ENCODE measurements around the gene ZNF331.

Gene ZNF331

GRCh38 chr19:53552001-53552721 is 14.2 kb downstream of the ZNF331 start:
- no peak overlapping the region for H3K9ac ChIP-seq (ENCODE audit: insufficient read length, low read depth)
- H3K9me3 ChIP-seq (ENCODE audit: insufficient read depth, low read length) = no peaks in the 10 kb centered on the region
- TF ChIP-seq YY1 (IDR thresholded peaks at IDR 0.05; ENCODE audit: insufficient read depth, insufficient read length) = no peak
- TF ChIP-seq SUZ12 (IDR thresholded peaks at IDR 0.05; ENCODE audit: extremely low read depth, insufficient read depth, insufficient read length) = no peak
- TF ChIP-seq ZNF274 (IDR thresholded peaks at IDR 0.05; ENCODE audit: low read depth, low read length) = no peak
- H3K4me3 ChIP-seq (ENCODE audit: insufficient read length, low read depth) = no peak overlapping the region
- peaks cover 5% of the 10 kb centered on the region for H3K36me3 ChIP-seq (ENCODE audit: insufficient read depth, insufficient read length, low read length)
- peaks cover 2% of the 10 kb centered on the region for H3K4me1 ChIP-seq (ENCODE audit: insufficient read depth, insufficient read length)
- no peak for DNase-seq (ENCODE audit: low read depth, low spot score)
- H3K27me3 ChIP-seq (ENCODE audit: insufficient read depth, insufficient read length) = no peaks in the 10 kb centered on the region

- TF ChIP-seq SUZ12 (IDR thresholded peaks at IDR 0.05; ENCODE audit: extremely low read depth, insufficient read depth, insufficient read length) (no peak), YY1 (IDR thresholded peaks at IDR 0.05; ENCODE audit: insufficient read depth, insufficient read length) (no peak), ZNF274 (IDR thresholded peaks at IDR 0.05; ENCODE audit: low read depth, low read length) (no peak)
- H3K36me3 ChIP-seq (ENCODE audit: insufficient read depth, insufficient read length, low read length) = peaks cover 5% of the 10 kb centered on the region
- H3K27me3 ChIP-seq (ENCODE audit: insufficient read depth, insufficient read length) = no peaks in the 10 kb centered on the region
- H3K4me3 ChIP-seq (ENCODE audit: insufficient read length, low read depth) = no peak overlapping the region
- H3K9ac ChIP-seq (ENCODE audit: insufficient read length, low read depth) = no peak overlapping the region
- DNase-seq (ENCODE audit: low read depth, low spot score) = no peak
- H3K4me1 ChIP-seq (ENCODE audit: insufficient read depth, insufficient read length) = peaks cover 2% of the 10 kb centered on the region
- no peaks in the 10 kb centered on the region for H3K9me3 ChIP-seq (ENCODE audit: insufficient read depth, low read length)
These were observed 15.2 kb downstream of the ZNF331 start for GRCh38 chr19:53553156-53553555.

GRCh38 chr19:53553865-53554791 is 16.2 kb downstream of the ZNF331 start:
- Histone ChIP-seq H3K9me3 (ENCODE audit: insufficient read depth, low read length) (peaks cover 3% of the 10 kb centered on the region), H3K4me1 (ENCODE audit: insufficient read depth, insufficient read length) (peaks cover 2% of the 10 kb centered on the region), H3K36me3 (ENCODE audit: insufficient read depth, insufficient read length, low read length) (peaks cover 10% of the 10 kb centered on the region), H3K4me3 (ENCODE audit: insufficient read length, low read depth) (no peak overlapping the region), H3K9ac (ENCODE audit: insufficient read length, low read depth) (no peak overlapping the region), H3K27me3 (ENCODE audit: insufficient read depth, insufficient read length) (no peaks in the 10 kb centered on the region)
- TF ChIP-seq ZNF274 (IDR thresholded peaks at IDR 0.05; ENCODE audit: low read depth, low read length) (no peak), SUZ12 (IDR thresholded peaks at IDR 0.05; ENCODE audit: extremely low read depth, insufficient read depth, insufficient read length) (no peak)
- no peak for DNase-seq (ENCODE audit: low read depth, low spot score)

- TF ChIP-seq ZNF274 (IDR thresholded peaks at IDR 0.05; ENCODE audit: low read depth, low read length) = no peak
- TF ChIP-seq SUZ12 (IDR thresholded peaks at IDR 0.05; ENCODE audit: extremely low read depth, insufficient read depth, insufficient read length) = no peak
- no peak for TF ChIP-seq YY1 (IDR thresholded peaks at IDR 0.05; ENCODE audit: insufficient read depth, insufficient read length)
- peaks cover 9% of the 10 kb centered on the region for H3K9me3 ChIP-seq (ENCODE audit: insufficient read depth, low read length)
- H3K4me3 ChIP-seq (ENCODE audit: insufficient read length, low read depth) = no peak overlapping the region
- DNase-seq (ENCODE audit: low read depth, low spot score) = no peak
- no peak overlapping the region for H3K9ac ChIP-seq (ENCODE audit: insufficient read length, low read depth)
- H3K36me3 ChIP-seq (ENCODE audit: insufficient read depth, insufficient read length, low read length) = peaks cover 13% of the 10 kb centered on the region
- no peaks in the 10 kb centered on the region for H3K27me3 ChIP-seq (ENCODE audit: insufficient read depth, insufficient read length)
- peaks cover 2% of the 10 kb centered on the region for H3K4me1 ChIP-seq (ENCODE audit: insufficient read depth, insufficient read length)
These were observed 16.9 kb downstream of the ZNF331 start for GRCh38 chr19:53554804-53555203.

- no peak overlapping the region for H3K4me3 ChIP-seq (ENCODE audit: insufficient read length, low read depth)
- peaks cover 11% of the 10 kb centered on the region for H3K9me3 ChIP-seq (ENCODE audit: insufficient read depth, low read length)
- H3K4me1 ChIP-seq (ENCODE audit: insufficient read depth, insufficient read length) = peaks cover 2% of the 10 kb centered on the region
- no peaks in the 10 kb centered on the region for H3K27me3 ChIP-seq (ENCODE audit: insufficient read depth, insufficient read length)
- no peak for DNase-seq (ENCODE audit: low read depth, low spot score)
- H3K9ac ChIP-seq (ENCODE audit: insufficient read length, low read depth) = no peak overlapping the region
- TF ChIP-seq ZNF274 (IDR thresholded peaks at IDR 0.05; ENCODE audit: low read depth, low read length) = no peak
- no peak for TF ChIP-seq YY1 (IDR thresholded peaks at IDR 0.05; ENCODE audit: insufficient read depth, insufficient read length)
- TF ChIP-seq SUZ12 (IDR thresholded peaks at IDR 0.05; ENCODE audit: extremely low read depth, insufficient read depth, insufficient read length) = no peak
- peaks cover 16% of the 10 kb centered on the region for H3K36me3 ChIP-seq (ENCODE audit: insufficient read depth, insufficient read length, low read length)
These were observed 17.4 kb downstream of the ZNF331 start for GRCh38 chr19:53555352-53555751.

GRCh38 chr19:53571339-53571738 is 33.4 kb downstream of the ZNF331 start:
- TF ChIP-seq ZNF274 (IDR thresholded peaks at IDR 0.05; ENCODE audit: low read depth, low read length) (no peak), SUZ12 (IDR thresholded peaks at IDR 0.05; ENCODE audit: extremely low read depth, insufficient read depth, insufficient read length) (no peak), YY1 (IDR thresholded peaks at IDR 0.05; ENCODE audit: insufficient read depth, insufficient read length) (no peak)
- Histone ChIP-seq H3K9me3 (ENCODE audit: insufficient read depth, low read length) (peaks cover 29% of the 10 kb centered on the region), H3K4me1 (ENCODE audit: insufficient read depth, insufficient read length) (no peaks in the 10 kb centered on the region), H3K4me3 (ENCODE audit: insufficient read length, low read depth) (no peak overlapping the region), H3K27me3 (ENCODE audit: insufficient read depth, insufficient read length) (no peaks in the 10 kb centered on the region), H3K9ac (ENCODE audit: insufficient read length, low read depth) (no peak overlapping the region), H3K36me3 (ENCODE audit: insufficient read depth, insufficient read length, low read length) (peaks cover 49% of the 10 kb centered on the region)
- no peak for DNase-seq (ENCODE audit: low read depth, low spot score)

All from NT2/D1 (cell line).